Cardiac muscle cell (in vitro differentiated cells and primary cell): ENCODE data around the gene FOXD4L3. TPM values are rescaled to one million over a fixed set of nuclear protein-coding genes. Genes with fewer than 3 reads are reported as not detected.
"Not testable (repeated sequence)": the region's sequence is repeated elsewhere in the genome, so short reads cannot be mapped to it uniquely, and the experiment has no call there.

Experiments used
- DNase-seq, 2 donors: peaks; one replicate each; pipeline versions ENCODE4 v3.0.0 to v3.0.0-alpha.2; 2010 to 2017; ENCODE audit warnings: low read depth in 1 of 2, low spot score in 1 of 2
- H3K27ac ChIP-seq: fragments of 200-600 bp; sonication (generic); 2 replicates; pipeline ENCODE4 v1.5.1; 2016
- H3K27me3 ChIP-seq: fragments of 200-600 bp; sonication (generic); 2 replicates; pipeline ENCODE4 v1.6.0; 2016; ENCODE audit warnings: control low read depth
- H3K36me3 ChIP-seq: fragments of 200-600 bp; sonication (generic); 2 replicates; pipeline ENCODE4 v1.5.1; 2016; ENCODE audit warnings: control low read depth
- H3K4me1 ChIP-seq: fragments of 200-600 bp; sonication (generic); 2 replicates; pipeline ENCODE4 v1.8.1; 2017; ENCODE audit warnings: low read depth, mild to moderate bottlenecking, mixed run types
- H3K4me3 ChIP-seq: fragments of 200-600 bp; sonication (generic); 2 replicates; pipeline ENCODE4 v1.5.1; 2016; ENCODE audit warnings: mild to moderate bottlenecking
- H3K9me3 ChIP-seq: fragments of 200-600 bp; sonication (generic); 2 replicates; pipeline ENCODE4 v1.5.1; 2017; ENCODE audit warnings: low read depth, mild to moderate bottlenecking, control low read depth
- polyA plus RNA-seq: library from polyadenylated mRNA; unstranded; fragments of >200 nt; fragmentation: Nextera tagmentation; extraction: Ambion mirVana; gene quantifications from 2 replicates; pipeline ENCODE4 v1.2.1, GENCODE V29; 2016
- total RNA-seq: library from RNA; depleted of rRNA; stranded (reverse); fragments of >200 nt; gene quantifications from 2 replicates; pipeline ENCODE4 v1.2.3, GENCODE V29; 2016

Gene FOXD4L3
- total and polyA plus RNA-seq, 2 experiments from 2014 or later, result 0.21 to 0.28 TPM

GRCh38 chr9:68330531-68331173 is 28.0 kb downstream of the FOXD4L3 start:
- not testable (repeated sequence) for H3K4me1 ChIP-seq, H3K4me3 ChIP-seq, H3K27ac ChIP-seq, H3K9me3 ChIP-seq, DNase-seq, H3K36me3 ChIP-seq, H3K27me3 ChIP-seq

GRCh38 chr9:68332122-68332521 is 29.5 kb downstream of the FOXD4L3 start:
- not testable (repeated sequence) for H3K27me3 ChIP-seq, H3K9me3 ChIP-seq, H3K36me3 ChIP-seq, H3K27ac ChIP-seq, H3K4me1 ChIP-seq, H3K4me3 ChIP-seq, DNase-seq

- not testable (repeated sequence) for H3K9me3 ChIP-seq, H3K27ac ChIP-seq, H3K36me3 ChIP-seq, H3K4me1 ChIP-seq, H3K4me3 ChIP-seq, H3K27me3 ChIP-seq, DNase-seq
These were observed 33.3 kb downstream of the FOXD4L3 start for GRCh38 chr9:68335935-68336334.

- H3K27ac ChIP-seq, H3K9me3 ChIP-seq, H3K4me1 ChIP-seq: not testable (repeated sequence)
These were observed 34.1 kb downstream of the FOXD4L3 start for GRCh38 chr9:68336639-68337339.

GRCh38 chr9:68338000-68338399 is 35.3 kb downstream of the FOXD4L3 start:
- not testable (repeated sequence) for H3K4me1 ChIP-seq, H3K4me3 ChIP-seq, H3K9me3 ChIP-seq, H3K27ac ChIP-seq, DNase-seq, H3K27me3 ChIP-seq, H3K36me3 ChIP-seq

More at GRCh38 chr9:68336639-68337339, 34.1 kb downstream of the FOXD4L3 start:
- not testable (repeated sequence) for H3K4me3 ChIP-seq, H3K27me3 ChIP-seq, H3K36me3 ChIP-seq
- DNase-seq, result peak in 1 of 2 donors; percentile 8

GRCh38 chr9:68342265-68343025 is 39.8 kb downstream of the FOXD4L3 start:
- not testable (repeated sequence) for H3K9me3 ChIP-seq, H3K27me3 ChIP-seq, H3K27ac ChIP-seq, H3K36me3 ChIP-seq, DNase-seq, H3K4me3 ChIP-seq, H3K4me1 ChIP-seq

GRCh38 chr9:68343242-68343641 is 40.6 kb downstream of the FOXD4L3 start:
- not testable (repeated sequence) for H3K9me3 ChIP-seq, H3K4me3 ChIP-seq, DNase-seq, H3K4me1 ChIP-seq, H3K27ac ChIP-seq, H3K27me3 ChIP-seq, H3K36me3 ChIP-seq

- H3K27ac ChIP-seq, H3K9me3 ChIP-seq, H3K4me1 ChIP-seq, H3K36me3 ChIP-seq, H3K27me3 ChIP-seq, H3K4me3 ChIP-seq: not testable (repeated sequence)
- DNase-seq, result peak in 1 of 2 donors; percentile 17
These were observed 41.3 kb downstream of the FOXD4L3 start for GRCh38 chr9:68343992-68344391.

GRCh38 chr9:68351689-68352088 is 49.0 kb downstream of the FOXD4L3 start:
- not testable (repeated sequence) for H3K27me3 ChIP-seq, H3K9me3 ChIP-seq, H3K27ac ChIP-seq, H3K4me3 ChIP-seq, H3K4me1 ChIP-seq, H3K36me3 ChIP-seq, DNase-seq

Other genes starting within 250 kb of the FOXD4L3 start
- gene ZNG1C, start 60.9 kb upstream of the FOXD4L3 start, total RNA-seq, result 11.1 and 39.3 TPM in 2 replicates
- 38.2 and 43.7 TPM in 2 replicates for gene ZNG1C, start 60.9 kb upstream of the FOXD4L3 start, polyA plus RNA-seq
- gene PGM5, start 53.7 kb downstream of the FOXD4L3 start, total RNA-seq, result 75.3 and 121 TPM in 2 replicates
- 16.8 and 26.4 TPM in 2 replicates for gene PGM5, start 53.7 kb downstream of the FOXD4L3 start, polyA plus RNA-seq
- gene TMEM252, start 238.0 kb downstream of the FOXD4L3 start, total RNA-seq, result not detected in 2 replicates
- 0.76 TPM in 1 of 2 replicates, not detected in the other for gene TMEM252, start 238.0 kb downstream of the FOXD4L3 start, polyA plus RNA-seq